Breast epithelium (tissue), 4 donors: ENCODE data around the gene LYRM9. TPM values are rescaled to one million over a fixed set of nuclear protein-coding genes. Genes with fewer than 3 reads are reported as not detected.
"Not testable (repeated sequence)": the region's sequence is repeated elsewhere in the genome, so short reads cannot be mapped to it uniquely, and the experiment has no call there.

Source experiments
- DNase-seq, 2 donors: peaks; one replicate each; pipeline ENCODE4 v3.0.0-alpha.2; 2019; ENCODE audit warnings: low spot score in 2 of 2
- H3K27ac ChIP-seq, 2 donors: fragments of 200-600 bp; sonication (generic) in 1 of 2; one replicate each; pipeline ENCODE4 v1.5.1; 2016 to 2019; ENCODE audit warnings: mild to moderate bottlenecking in 1 of 2
- H3K27me3 ChIP-seq, 2 donors: fragments of 200-600 bp; sonication (generic) in 1 of 2; one replicate each; pipeline versions ENCODE4 v1.5.1 to v1.6.0; 2017 to 2019; ENCODE audit warnings: control low read depth in 1 of 2, mild to moderate bottlenecking in 1 of 2
- H3K36me3 ChIP-seq: fragments of 200-600 bp; one replicate; pipeline ENCODE4 v1.5.1; 2019
- H3K4me1 ChIP-seq, 2 donors: fragments of 200-600 bp; sonication (generic); one replicate each; pipeline ENCODE4 v1.5.1; 2016 to 2019; ENCODE audit warnings: control low read depth in 1 of 2
- H3K4me3 ChIP-seq, 3 donors: fragments of 200-600 bp; sonication (generic); 1 replicate in 2 of 3; 2 replicates in 1 of 3; pipeline ENCODE4 v1.5.1; 2016 to 2019; ENCODE audit warnings: mild to moderate bottlenecking in 3 of 3, moderate library complexity in 2 of 3
- H3K9me3 ChIP-seq, 2 donors: fragments of 200-600 bp; sonication (generic) in 1 of 2; one replicate each; pipeline ENCODE4 v1.5.1; 2016 to 2019; ENCODE audit warnings: control low read depth in 1 of 2
- CTCF ChIP-seq, 3 donors: fragments of 450-650 bp; IDR thresholded peaks; one replicate each; pipeline ENCODE4 v1.5.1; 2016 to 2017; ENCODE audit warnings: antibody characterized with exemption in 3 of 3, mild to moderate bottlenecking in 3 of 3, moderate library complexity in 3 of 3
- POLR2A ChIP-seq: fragments of 450-650 bp; IDR thresholded peaks from one replicate; pipeline ENCODE4 v1.6.1; 2016; ENCODE audit warnings: antibody characterized with exemption, mild to moderate bottlenecking, moderate library complexity
- POLR2AphosphoS5 ChIP-seq, 3 donors: sonication (generic); formaldehyde crosslinking; IDR thresholded peaks; one replicate each; pipeline ENCODE4 v1.6.1; 2017; ENCODE audit warnings: antibody characterized with exemption in 3 of 3
- intact Hi-C: fragments of 100-400 bp; cut with DNase I; formaldehyde crosslinking; loops from one replicate; pipeline ENCODE4 v1.15.1; 2023; ENCODE audit warnings: low total_unique reads
- total RNA-seq, 3 donors: library from RNA; depleted of rRNA; stranded (reverse); fragments of >200 nt; gene quantifications; one replicate each; pipeline ENCODE4 v1.1.0, GENCODE V29; 2016

The LYRM9 gene
- total RNA-seq, 3 donors from 2014 or later, result 23.3 to 31.3 (median 31.2) TPM

GRCh38 chr17:27834571-27834970 is 58.6 kb downstream of the LYRM9 start:
- H3K9me3 ChIP-seq, result no peaks in the 10 kb centered on the region
- no peak for TF ChIP-seq POLR2AphosphoS5 (IDR thresholded peaks at IDR 0.05)
- TF ChIP-seq CTCF (IDR thresholded peaks at IDR 0.05), result no peak
- no peak for TF ChIP-seq POLR2A
- no peaks in the 10 kb centered on the region for H3K27me3 ChIP-seq
- no peak overlapping the region for H3K4me3 ChIP-seq
- H3K27ac ChIP-seq, result no peak overlapping the region
- intact Hi-C loops, result no loop called here
- no peaks in the 10 kb centered on the region for H3K4me1 ChIP-seq
- H3K36me3 ChIP-seq, result no peaks in the 10 kb centered on the region
- no peak for DNase-seq

GRCh38 chr17:27832831-27833230 is 60.3 kb downstream of the LYRM9 start:
- H3K36me3 ChIP-seq, result no peaks in the 10 kb centered on the region
- TF ChIP-seq POLR2A (no peak), POLR2AphosphoS5 (IDR thresholded peaks at IDR 0.05) (no peak), CTCF (IDR thresholded peaks at IDR 0.05) (no peak)
- no peaks in the 10 kb centered on the region for H3K4me1 ChIP-seq
- H3K27me3 ChIP-seq, result no peaks in the 10 kb centered on the region
- no peak overlapping the region for H3K4me3 ChIP-seq
- H3K9me3 ChIP-seq, result no peaks in the 10 kb centered on the region
- intact Hi-C loops, result no loop called here
- no peak overlapping the region for H3K27ac ChIP-seq
- no peak for DNase-seq

GRCh38 chr17:27829888-27830287 is 63.3 kb downstream of the LYRM9 start:
- H3K4me1 ChIP-seq, intact Hi-C loops, H3K27me3 ChIP-seq, H3K4me3 ChIP-seq, H3K9me3 ChIP-seq, H3K36me3 ChIP-seq, H3K27ac ChIP-seq: not testable (repeated sequence)
- DNase-seq, result peak in 1 of 2 donors; percentile 40

GRCh38 chr17:27829143-27829711 is 63.9 kb downstream of the LYRM9 start:
- H3K4me1 ChIP-seq, H3K9me3 ChIP-seq, intact Hi-C loops, H3K4me3 ChIP-seq, H3K27me3 ChIP-seq, DNase-seq, H3K36me3 ChIP-seq, H3K27ac ChIP-seq: not testable (repeated sequence)

Other genes with a start within 250 kb of the LYRM9 start
- under 1 TPM; 0.16 to 0.33 (median 0.29) TPM for gene NOS2, start 92.8 kb downstream of the LYRM9 start, total RNA-seq
- 10 to 100 TPM; 19.8 to 35.1 (median 27.5) TPM for gene NLK, start 149.3 kb upstream of the LYRM9 start, total RNA-seq